ENCODE results near the gene FAM163A.
"Not testable (repeated sequence)": the region's sequence is repeated elsewhere in the genome, so short reads cannot be mapped to it uniquely, and the experiment has no call there.

The FAM163A gene

DNA sequence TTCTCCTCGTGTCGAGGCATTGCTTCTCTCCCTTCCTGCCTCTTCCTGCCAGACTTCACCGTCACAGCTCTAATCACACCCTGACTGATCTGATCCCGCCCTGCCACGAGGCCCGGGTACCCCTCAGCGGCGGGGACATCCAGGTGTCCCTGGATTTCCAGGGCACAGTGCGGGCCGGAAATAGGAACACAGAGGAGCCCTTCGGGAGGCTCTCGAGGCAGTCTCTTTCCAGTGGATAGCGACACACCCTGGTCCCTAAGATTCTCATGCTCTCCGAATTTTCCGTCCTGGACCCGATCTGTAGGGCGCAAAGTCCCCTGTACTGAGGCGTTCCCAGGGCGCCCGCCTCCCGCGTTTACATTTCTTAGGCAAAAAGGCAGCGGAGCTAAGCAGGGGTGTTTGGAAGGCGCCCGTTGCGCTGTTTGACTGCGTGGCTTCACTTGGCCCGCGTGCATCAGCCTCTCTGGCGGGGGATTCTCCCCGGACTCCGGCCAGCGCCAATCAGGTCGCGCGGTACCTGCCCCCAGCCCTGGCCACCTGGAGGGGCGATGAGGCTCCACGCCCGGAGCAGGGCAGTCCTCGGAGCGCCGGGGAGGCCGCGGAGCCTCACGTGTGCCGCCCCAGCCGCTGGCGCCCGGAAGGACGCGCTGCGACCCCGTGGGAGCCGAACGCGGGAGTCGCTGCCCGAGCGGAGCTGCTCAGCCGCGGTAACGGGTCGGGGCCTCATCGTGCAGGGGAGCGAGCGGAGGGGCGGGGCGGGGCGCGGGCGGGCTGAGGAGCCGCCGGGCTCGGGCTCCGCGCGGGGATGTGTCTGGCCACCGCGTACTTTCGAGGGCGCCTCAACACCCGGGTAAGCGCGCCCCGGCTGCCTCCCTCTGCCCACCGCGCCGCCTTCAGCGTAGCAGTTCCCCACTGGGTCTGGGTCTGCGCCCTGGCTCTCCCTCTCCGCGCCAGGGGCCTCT is at the start of gene FAM163A:
Gene FAM163A (plus strand): TSS at position 575 of the 962 bp plus-strand sequence. CDS start 69,807 bp downstream, outside the sequence.
- DNase-seq, result no peak

DNA sequence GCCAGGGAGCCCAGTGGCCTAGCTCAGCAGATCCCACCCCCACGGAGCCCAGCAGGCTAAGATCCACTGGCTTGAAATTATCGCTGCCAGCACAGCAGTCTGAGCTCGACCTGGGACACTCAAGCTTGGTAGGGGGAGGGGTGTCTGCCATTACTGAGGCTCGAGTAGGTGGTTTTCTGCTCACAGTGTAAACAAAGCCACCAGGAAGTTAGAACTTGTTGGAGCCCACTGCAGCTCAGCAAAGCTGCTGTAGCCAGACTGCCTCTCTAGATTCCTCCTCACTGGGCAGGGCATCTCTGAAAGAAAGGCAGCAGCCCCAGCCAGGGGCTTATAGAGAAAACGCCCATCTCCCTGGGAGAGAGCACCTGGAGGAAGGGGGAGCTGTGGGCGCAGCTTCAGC is 48.6 kb upstream of the FAM163A start:
- not testable (repeated sequence) for DNase-seq

DNA sequence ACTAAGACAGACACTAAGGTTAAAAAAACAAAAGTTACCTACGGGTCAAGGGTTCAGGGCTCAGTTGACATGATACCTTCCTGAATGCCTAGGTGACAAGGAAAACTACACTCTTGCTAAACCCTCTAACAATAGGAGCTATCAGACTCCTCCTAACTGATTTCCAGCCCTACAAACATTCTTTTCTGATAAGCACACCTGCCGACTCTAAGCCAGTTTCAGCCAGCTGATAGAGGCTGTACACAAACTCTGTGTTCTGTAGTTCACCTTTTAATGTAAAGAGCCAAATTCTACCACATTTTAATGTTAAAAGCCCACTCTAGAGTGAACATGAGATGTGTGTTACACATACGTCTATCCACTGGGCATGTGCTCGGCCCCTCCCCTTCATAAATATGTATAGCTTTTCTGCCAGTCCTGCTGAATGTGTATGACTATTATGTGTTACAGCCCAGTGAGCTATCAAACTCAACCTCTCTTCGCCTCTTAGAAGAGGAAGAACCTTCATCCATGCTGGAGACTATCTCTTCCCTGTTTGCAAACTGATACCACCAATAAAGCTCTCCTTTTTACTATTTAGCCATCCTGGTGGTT is 40.0 kb upstream of the FAM163A start:
- no peak for DNase-seq

DNA sequence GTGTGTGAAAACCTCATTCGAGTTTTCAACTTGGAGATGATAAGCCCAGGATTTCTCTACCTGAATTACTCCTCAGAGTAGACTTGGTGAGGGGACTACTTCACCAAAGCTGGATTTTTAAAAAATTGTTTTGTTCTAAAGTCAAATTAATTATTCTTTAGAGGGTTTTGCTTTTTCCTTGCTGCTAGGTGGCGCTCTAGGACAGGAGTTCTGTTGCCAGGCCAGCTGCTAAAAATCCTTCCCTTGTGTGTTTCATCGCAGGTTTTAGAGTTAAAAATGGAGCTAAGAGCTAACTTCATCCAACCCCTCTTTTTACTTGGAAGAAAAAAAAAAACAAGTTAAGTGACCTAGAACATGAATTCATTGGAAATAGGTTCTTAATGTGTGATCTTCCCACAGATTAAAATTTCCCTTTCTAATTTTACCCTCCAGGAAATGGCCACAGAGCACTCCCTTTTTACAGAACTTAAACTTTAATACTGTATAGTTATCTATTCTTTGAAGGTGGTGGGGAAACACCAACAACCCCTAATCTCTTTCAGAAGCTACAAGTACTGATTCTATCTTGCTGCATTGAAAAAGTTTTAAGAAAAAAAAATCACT is 36.7 kb upstream of the FAM163A start:
- DNase-seq, result peak; percentile 52

DNA sequence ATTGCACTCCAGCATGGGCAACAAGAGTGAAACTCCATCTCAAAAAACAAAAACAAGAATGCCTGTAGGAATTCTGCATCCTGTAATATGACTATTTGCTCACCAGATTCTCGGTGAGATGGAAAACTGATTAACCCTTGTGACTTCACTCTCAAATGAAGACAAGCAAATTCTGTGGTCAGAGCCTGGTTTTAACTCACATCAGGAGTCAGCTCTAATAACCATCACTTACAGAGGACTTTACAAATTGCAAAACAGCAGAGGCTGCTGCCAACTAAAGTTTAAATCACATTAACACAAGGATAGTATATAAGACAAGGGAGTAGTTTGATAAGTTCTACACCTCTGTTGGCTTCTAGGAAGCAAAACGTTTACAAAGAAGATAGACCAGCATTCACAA is 35.7 kb upstream of the FAM163A start:
- no peak for DNase-seq

DNA sequence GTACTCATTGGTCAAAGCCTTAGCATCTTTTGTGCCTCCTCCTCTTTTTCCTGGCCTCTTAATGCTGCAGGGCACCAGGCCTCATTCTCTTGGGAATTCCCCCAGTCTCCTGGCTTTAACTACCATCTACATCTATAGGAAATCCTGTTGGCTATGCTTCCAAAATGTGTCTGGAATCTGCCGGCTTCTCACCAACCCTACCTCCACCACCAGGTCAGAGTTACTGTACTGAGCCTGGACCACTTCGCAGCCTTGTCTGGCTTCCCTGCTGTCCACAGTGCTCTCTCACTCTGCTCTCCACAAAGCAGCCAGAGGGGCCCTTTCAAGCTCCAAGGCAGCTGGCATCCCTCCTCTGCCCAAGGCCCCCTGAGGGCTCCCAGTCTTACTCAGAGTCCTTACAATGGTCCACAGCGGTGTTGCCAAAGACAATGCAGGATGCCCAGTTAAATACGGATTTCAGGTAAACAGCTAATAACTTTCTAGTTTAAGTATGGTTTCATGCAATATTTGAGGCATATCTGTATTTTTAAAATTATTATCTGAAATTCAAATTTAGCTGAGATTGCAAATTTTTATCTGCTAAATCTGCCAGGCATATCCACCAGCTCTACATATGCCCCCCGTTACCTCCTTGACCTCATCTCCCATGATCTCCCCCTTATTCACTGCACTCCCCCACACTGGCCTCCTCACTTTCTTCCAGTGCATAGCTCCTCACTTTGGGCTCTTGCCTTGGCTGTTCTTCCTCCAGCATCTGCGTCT is 34.5 kb upstream of the FAM163A start:
- DNase-seq, result no peak

DNA sequence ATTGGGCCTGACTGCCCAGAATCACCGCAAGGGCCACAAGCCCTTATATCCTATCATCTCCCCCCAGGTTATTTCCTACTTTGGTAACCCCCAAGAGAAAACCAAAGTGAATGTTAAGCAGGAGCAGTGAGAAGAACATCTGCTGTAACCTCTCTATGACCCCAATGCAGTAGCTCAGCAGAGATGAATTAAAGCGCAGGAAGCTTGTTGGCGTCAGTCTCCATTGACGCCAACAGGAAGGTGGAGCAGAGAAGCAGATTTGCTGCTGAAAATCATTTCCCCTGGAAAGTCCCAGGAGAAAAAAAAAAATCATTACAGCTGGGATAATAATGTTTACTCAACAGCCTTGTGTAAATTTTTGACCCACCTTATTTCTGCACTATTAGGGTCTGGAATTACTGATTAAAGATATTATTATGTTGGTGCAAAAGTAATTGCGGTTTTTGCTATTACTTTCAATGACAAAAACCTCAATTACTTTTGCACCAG is 33.2 kb upstream of the FAM163A start:
- no peak for DNase-seq

DNA sequence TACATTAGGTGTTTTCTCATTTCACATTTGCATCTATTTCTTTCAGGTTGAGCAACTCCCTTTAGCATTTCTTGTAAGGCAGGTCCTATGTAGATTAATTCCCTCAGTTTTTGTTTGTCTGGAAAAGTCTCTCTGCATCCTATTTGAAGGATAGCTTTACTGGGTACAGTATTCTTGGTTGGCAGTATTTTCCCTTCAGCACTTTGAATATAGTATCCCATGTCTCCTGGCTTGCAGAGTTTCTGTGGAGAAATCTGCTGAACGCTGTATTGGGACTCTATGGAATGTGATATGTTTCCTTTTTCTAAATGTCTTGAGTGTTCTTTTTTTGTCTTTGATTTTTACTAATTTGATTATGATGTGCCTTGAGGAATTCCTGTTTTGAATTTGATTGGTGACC is 28.9 kb upstream of the FAM163A start:
- no peak for DNase-seq

DNA sequence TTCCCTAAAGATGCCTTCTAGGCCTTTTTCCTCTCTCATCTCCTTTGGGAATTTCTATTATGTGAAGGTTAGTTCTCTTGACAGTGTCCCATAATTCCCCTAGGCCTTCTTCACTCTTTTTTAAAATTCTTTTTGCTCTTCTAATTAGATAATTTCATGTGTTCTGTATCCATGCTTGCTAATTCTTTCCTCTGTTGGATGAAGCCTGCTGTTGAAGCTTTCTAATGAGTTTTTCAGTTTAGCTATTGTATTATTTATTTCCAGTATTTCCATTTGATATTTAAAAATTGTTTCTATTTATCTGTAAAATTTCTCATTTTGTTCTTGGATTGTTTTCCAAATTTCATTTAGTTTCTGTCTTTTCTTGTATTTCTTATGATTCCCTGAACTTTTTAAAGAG is 28.5 kb upstream of the FAM163A start:
- DNase-seq, result no peak

DNA sequence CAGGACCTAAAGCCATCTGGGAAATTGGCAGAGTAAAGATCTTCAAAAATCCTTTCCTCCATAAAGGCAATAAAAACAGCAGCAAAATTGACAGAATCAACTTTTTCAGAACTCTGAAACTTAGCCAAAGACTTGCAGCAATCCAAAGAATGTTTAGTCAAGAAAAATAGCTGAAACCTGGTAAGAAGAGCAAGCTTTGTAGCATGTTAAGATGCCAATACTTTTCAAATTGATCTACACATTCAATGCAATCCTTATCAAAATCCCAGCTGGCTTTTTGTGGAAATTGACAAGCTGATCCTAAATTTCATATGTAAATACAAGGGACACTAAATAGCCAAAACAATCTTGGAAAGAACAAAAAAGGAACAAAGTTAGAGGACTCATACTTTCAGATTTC is 23.8 kb upstream of the FAM163A start:
- no peak for DNase-seq

DNA sequence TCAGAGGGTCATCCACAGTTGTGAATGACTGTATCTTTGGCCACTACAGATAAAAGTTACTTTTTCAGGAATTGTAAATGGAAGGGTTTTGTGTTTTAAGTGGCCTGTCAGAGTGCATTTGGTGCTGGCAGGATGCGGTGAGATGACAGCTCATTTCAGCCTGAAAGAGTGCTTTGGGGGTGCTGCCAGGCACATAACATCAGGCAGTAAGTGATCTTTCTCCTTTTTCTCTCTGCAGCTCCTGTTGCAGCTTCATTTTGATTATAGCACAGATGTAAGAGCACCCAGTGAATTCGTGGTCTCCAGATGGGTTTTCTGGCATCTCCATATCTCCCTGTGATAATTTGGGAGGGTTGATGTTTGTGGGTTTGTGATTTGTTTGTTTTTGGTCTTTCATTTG is 14.8 kb upstream of the FAM163A start:
- no peak for DNase-seq

DNA sequence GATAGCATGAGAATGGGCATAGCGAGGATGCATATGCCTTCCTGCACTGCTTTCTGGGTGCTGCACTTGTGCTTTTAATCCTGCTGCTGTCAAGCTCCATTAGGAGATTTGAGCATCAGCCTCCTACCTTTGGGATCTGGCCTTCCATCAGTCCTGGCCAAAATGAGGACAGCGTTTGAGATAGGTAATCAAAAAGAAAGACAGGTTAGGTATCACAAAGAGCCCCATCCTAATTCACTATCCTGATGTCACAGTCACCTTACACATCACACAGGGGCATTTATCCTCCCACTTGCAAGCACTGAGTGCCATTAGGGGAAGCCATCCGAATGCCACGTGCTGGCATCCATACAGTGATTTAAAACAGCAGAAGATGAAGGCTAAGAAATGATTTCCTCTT is 13.2 kb upstream of the FAM163A start:
- no peak for DNase-seq

DNA sequence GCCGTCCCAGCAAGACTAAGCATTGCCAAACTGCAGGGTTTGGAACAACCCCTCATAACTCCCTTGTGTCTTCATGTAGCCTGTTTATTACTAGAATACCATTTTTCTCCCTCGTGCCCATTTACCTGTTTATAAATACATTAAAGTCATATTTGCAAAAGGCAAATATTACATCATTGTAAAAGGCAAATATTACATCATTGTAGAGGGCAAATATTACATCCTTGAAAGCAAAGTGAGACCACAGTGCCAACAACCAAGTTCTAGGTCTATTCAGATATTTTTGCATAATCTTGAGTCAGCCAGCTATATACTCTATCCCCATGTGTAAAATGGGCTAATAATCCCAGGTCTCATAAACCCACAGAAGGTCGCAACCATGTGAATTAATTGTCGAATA is 11.4 kb upstream of the FAM163A start:
- no peak for DNase-seq

DNA sequence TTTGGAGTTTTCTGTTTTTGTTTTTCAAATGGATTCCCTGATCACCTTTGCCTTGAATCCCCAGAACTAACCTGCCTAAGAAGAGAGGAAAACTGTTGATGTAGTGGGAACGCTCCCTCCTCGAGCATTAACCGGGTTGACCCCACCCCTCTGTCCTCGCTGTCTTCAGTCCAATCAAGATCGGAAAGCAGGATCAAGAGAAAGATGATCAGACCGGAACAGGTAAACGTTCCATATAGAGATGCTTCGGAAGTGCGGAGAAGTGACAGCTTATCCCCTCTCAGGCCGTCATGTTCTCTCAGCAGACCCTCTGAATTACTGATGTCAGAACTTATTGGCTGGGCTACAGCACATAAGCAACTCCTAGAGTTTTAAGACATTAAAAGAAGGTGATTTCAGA is 800 bp upstream of the FAM163A start:
- no peak for DNase-seq

DNA sequence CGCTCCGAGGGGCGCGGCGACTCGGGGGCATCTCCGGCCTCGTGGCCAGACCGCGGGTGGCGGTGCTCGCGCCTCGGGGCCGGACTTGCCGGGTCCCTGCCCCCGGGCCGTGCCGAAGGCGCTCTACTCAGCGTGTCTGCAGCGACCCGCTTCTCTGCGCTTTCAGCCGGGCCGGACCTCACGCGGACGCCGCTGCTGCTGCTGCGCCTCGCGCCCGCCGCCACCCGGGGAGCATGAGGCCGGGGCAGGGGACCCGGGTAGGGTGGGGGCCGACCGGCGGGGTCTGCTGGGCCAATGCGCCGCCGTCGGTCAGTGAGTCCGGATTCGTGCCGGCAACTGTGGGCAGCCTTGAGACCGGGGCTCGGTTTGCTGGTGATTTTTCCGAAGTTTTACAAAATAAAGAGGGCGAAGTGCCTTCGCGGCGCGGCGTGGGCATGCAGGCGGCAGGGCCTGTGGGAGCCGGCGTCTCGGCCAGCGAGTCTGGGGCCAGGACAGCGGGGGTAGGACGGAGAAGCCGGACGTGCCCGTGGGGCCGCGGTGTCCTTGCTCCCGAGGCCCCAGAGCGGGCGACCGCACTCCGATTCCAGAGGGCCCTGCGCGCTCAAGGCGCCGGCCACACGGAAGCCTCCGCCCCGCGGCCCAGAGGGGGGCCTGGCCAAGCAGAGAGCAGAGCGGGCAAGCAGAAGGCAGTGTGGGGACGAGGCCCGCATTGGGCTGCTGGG is 749 bp downstream of the FAM163A start:
- DNase-seq, result no peak

DNA sequence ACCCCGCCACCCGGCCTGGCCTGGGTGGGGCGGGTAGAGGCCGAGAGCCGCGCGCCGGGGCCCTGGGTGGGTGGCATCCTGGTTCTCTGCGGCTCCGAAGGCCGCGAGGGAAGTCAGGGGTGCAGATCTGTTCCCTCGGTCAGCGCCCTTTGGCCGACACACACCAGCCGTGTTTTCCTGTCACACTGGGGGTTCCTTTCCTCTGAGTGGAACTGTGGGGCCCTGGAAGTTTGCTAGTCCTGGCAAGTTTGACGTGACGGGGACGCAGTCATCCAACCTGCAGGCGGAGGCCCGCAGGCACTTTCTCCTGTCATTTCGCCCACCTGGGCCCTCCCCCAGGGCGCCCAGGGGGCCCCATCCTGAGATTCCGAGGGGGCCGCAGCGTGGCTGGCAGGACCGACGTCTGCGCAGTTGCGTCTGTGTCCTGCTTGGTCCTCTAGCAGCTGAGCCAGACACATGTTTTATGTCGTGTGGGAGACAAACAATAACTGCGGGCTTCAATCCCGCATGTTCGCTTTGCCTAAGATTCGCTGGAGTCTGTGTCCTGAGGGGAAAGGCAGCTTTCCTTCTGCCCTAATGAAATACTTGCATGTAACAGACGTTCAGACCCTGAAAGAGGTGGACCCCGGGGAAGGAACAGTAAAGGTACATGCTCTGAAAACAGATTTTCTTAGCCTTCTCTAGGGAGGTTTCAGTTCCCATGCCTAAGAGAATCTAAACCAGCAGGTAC is 1.5 kb downstream of the FAM163A start:
- no peak for DNase-seq

DNA sequence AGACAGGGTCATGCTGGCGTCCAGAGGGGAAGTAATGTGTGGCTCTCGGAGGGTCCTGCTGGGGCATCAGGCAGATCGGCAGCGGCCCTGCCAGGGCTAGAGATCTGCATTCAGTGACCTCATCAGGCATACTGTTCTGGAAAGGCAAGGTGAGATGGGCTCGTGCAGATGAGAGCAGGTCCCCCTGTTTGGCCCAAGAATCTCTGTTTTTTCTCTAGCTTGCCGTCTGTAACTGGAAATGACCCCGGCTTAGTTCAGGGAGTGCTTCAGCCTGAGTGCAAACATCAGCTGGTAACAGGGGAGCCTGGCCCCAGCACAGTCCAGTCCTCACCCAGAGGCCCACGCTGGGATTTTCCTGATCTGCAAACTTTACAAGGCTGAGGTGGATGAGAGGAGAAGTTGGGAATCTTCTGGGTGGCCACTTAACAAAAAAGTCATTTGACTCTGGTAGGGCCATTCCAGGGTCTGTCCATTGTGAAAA is 2.1 kb downstream of the FAM163A start:
- DNase-seq, result no peak

DNA sequence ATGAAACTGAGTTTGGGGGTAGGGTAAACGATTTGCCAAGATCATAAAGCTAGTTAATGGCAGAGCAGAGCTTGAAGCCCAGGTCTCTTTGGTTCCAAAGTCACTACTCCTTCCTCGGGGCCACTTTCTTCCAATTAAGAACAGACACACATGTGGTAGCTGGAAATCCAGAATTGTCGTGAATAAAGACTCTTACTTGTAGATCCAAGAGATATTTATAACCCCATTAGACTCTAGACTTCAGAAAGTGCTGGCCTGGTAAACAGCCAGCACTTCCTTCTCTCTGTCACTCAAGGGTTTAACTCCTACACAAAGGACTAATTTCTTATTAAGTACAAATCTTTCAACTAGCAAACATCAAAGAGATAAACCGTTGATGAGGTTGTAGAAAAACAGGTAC is 2.7 kb downstream of the FAM163A start:
- no peak for DNase-seq

DNA sequence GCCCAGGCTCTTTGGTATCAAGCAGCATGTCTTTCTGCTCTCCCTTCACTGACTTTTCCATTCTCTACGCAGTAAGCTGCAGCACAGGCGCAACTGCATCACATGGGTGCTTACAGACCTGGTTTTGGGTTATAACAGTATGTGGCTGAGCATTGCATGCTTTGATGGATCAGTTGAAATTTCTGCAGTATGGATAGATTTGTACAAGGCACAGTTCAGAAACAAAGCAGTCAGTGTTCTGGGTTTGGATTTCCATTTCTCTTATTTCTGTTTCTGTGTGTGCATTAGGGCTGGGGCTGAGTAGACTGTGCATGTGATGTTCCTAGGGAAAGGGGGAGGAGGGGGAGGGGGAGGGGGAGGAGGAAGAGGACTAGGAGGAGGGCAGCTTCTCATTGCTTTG is 4.5 kb downstream of the FAM163A start:
- no peak for DNase-seq

DNA sequence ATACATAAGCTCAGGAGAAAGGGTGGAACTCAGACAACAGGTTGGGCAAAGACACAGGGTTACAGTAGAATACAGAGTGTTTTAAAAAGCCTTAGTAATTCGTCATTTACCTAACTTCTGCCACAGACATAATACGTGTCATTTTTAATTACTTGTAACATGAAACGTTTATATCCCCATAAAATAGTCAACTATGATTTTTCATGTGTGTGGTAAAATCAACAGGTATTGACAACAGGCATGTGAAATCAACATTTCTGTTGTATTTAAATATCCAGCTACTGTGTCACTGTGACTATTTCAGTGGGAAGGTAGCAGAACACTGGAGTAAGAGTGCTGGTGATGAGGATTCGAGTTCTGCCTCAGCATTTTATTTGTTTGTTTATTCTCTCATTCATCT is 5.7 kb downstream of the FAM163A start:
- no peak for DNase-seq

DNA sequence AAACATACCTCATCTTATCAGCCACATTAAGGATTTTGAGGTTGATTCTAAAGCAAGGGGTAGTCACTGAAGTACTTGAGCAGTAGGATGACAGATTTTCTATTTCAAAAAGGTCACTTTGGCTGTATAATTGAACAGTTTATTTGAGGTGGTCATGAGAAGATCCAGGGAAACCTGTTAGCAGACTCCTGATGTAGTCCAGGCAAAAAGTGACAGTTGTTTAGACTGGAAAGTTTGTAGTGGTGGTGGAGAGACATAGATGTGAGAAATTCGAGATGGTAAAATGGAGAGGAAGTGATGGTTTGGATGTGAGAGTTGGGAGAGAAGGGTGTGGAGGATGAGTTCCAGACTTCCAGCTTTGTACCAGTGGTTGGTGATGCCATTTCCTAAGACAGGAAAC is 7.5 kb downstream of the FAM163A start:
- DNase-seq, result no peak

DNA sequence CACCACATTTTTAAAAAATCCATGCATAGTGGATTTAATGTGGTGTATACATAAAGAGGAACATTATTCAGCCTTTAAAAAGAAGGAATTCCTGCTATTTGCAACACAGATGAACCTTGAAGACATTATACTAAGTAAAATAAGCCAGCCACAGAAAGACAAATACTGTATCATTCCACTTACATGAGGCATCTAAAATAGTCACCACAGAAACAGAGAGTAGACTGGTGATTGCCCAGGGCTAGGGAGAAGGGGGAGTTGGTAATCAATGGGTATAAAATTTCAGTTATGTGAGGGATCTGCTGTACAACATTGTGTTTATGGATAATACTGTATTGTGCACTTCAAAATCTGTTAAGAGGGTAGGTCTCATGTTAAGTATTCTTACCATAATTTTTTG is 10.0 kb downstream of the FAM163A start:
- no peak for DNase-seq

All from activated CD4-positive, CD25-positive, alpha-beta regulatory T cell treated with anti-CD3 and anti-CD28 coated beads, Interleukin-2, amount 50 U/mL, for 72 hours (primary cell).